Astrocyte (in vitro differentiated cells and primary cell): Measurements from ENCODE around the gene ABLIM2. TPM values are rescaled to one million over a fixed set of nuclear protein-coding genes. Genes with fewer than 3 reads are reported as not detected.

Source experiments
- DNase-seq: peaks from one replicate; pipeline ENCODE4 v3.0.0-alpha.2; 2010; ENCODE audit warnings: low read depth
- FAIRE-seq: peaks from 2 replicates; lab custom pipeline; 2011; peaks lifted over from hg19 to GRCh38; lab: Jason Lieb, UNC
- H2AFZ ChIP-seq: 2 replicates; pipeline ENCODE4 v1.6.0; 2012; ENCODE audit warnings: low read depth, low read length, inconsistent platforms
- H3K27ac ChIP-seq: 2 replicates; pipeline ENCODE4 v1.5.1; 2011; ENCODE audit warnings: low read depth, low read length, inconsistent platforms
- H3K27me3 ChIP-seq: 2 replicates; pipeline ENCODE4 v1.6.0; 2011; ENCODE audit warnings: low read length, inconsistent platforms; ENCODE audit not compliant: insufficient read depth
- H3K36me3 ChIP-seq: 2 replicates; pipeline ENCODE4 v1.5.1; 2011; ENCODE audit warnings: low read length, inconsistent platforms; ENCODE audit not compliant: insufficient read depth
- H3K4me1 ChIP-seq: 2 replicates; pipeline ENCODE4 v1.5.1; 2011; ENCODE audit warnings: low read length, inconsistent platforms; ENCODE audit not compliant: insufficient read depth
- H3K4me2 ChIP-seq: 2 replicates; pipeline ENCODE4 v1.6.0; 2012; ENCODE audit warnings: low read length, inconsistent platforms
- H3K4me3 ChIP-seq: 2 replicates; pipeline ENCODE4 v1.5.1; 2011; ENCODE audit warnings: low read depth, mild to moderate bottlenecking, low read length, inconsistent platforms; ENCODE audit not compliant: insufficient read depth
- H3K79me2 ChIP-seq: 2 replicates; pipeline ENCODE4 v1.6.0; 2012; ENCODE audit warnings: mild to moderate bottlenecking, low read length, inconsistent platforms; ENCODE audit not compliant: insufficient read depth
- H3K9ac ChIP-seq: 2 replicates; pipeline ENCODE4 v1.6.0; 2012; ENCODE audit warnings: mild to moderate bottlenecking, low read length, inconsistent platforms
- H3K9me3 ChIP-seq: 2 replicates; pipeline ENCODE4 v1.5.1; 2012; ENCODE audit warnings: low read depth, mild to moderate bottlenecking, low read length, inconsistent platforms; ENCODE audit not compliant: insufficient read depth
- H4K20me1 ChIP-seq: 2 replicates; pipeline ENCODE4 v1.6.0; 2012; ENCODE audit warnings: low read length, inconsistent platforms; ENCODE audit not compliant: insufficient read depth
- H3K27ac Mint-ChIP-seq: one replicate; pipeline ENCODE4 v1.8.0; 2021; ENCODE audit warnings: mild to moderate bottlenecking, mixed read lengths; ENCODE audit not compliant: unreplicated experiment
- H3K27me3 Mint-ChIP-seq: one replicate; pipeline ENCODE4 v1.8.0; 2021; ENCODE audit warnings: low read depth, mixed read lengths; ENCODE audit not compliant: unreplicated experiment
- H3K36me3 Mint-ChIP-seq: one replicate; pipeline ENCODE4 v1.8.0; 2021; ENCODE audit warnings: low read depth, mixed read lengths; ENCODE audit not compliant: unreplicated experiment
- H3K4me1 Mint-ChIP-seq: one replicate; pipeline ENCODE4 v1.8.0; 2021; ENCODE audit warnings: low read depth, mixed read lengths; ENCODE audit not compliant: unreplicated experiment
- H3K4me3 Mint-ChIP-seq: one replicate; pipeline ENCODE4 v1.8.0; 2021; ENCODE audit warnings: mild to moderate bottlenecking, moderate library complexity, mixed read lengths; ENCODE audit not compliant: unreplicated experiment
- H3K9me3 Mint-ChIP-seq: one replicate; pipeline ENCODE4 v1.8.0; 2021; ENCODE audit warnings: mild to moderate bottlenecking, mixed read lengths; ENCODE audit not compliant: unreplicated experiment
- EZH2 ChIP-seq: IDR thresholded peaks from 2 replicates; pipeline ENCODE4 v1.6.1; 2012; ENCODE audit warnings: mild to moderate bottlenecking, low read length, inconsistent platforms; ENCODE audit not compliant: insufficient read depth
- total RNA-seq: library from RNA; stranded (reverse); gene quantifications from 2 replicates; pipeline ENCODE4 v1.2.1, GENCODE V29; 2021
- TF ChIP-seq, protein P1 (sequence below): IDR thresholded peaks from 2 replicates; pipeline ENCODE4 v1.5.1; 2011; ENCODE audit warnings: low read depth, mild to moderate bottlenecking, inconsistent platforms, low read length, moderate library complexity; ENCODE audit not compliant: insufficient read depth

ABLIM2 gene
- total RNA-seq, 1 donor from 2014 or later, result 0.50 TPM

DNA sequence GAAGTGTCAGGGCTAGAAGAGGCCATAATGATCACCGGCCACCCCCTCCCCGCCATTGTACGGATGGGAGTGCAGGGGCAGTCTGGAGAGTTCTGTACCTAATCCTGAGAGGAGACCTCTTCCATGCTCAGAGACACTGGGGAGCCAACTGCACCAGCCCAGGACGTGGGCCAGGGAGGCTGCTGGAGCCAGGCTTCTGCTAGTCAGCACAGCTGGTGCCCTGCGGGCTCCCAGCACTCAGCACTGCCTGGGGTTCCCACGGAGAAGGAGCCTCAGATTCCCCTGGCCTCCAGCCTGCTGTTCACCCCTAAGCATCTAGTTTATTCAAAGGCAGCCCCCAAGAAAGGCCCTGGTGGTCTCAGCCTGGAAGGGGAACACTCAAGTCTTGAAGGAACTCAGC, 28.8 kb downstream of the ABLIM2 start:
- H3K27ac ChIP-seq, result no peak overlapping the region

DNA sequence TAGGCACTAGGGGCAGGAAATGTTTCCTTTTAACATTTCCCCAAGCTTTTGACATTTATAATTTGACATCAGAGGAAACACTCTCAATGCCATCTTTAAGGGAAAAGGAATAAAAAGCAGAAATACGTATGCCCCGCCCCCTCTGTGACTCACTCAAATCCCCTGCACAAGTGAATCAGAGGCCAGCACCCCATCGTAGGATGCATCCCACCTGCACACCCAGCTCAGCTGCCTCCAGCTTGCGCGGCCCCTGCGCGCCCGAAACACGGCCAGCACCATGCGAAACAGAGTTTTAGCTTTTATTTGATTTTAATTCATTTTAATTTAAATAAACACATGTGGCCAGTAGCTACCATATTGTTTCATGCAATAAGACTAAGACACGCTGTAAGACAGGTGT, 29.5 kb downstream of the ABLIM2 start:
- no peak for TF ChIP-seq EZH2
- TF ChIP-seq, protein P1, sequence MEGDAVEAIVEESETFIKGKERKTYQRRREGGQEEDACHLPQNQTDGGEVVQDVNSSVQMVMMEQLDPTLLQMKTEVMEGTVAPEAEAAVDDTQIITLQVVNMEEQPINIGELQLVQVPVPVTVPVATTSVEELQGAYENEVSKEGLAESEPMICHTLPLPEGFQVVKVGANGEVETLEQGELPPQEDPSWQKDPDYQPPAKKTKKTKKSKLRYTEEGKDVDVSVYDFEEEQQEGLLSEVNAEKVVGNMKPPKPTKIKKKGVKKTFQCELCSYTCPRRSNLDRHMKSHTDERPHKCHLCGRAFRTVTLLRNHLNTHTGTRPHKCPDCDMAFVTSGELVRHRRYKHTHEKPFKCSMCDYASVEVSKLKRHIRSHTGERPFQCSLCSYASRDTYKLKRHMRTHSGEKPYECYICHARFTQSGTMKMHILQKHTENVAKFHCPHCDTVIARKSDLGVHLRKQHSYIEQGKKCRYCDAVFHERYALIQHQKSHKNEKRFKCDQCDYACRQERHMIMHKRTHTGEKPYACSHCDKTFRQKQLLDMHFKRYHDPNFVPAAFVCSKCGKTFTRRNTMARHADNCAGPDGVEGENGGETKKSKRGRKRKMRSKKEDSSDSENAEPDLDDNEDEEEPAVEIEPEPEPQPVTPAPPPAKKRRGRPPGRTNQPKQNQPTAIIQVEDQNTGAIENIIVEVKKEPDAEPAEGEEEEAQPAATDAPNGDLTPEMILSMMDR, result no peak
- H3K4me1 ChIP-seq, result no peaks in the 10 kb centered on the region
- no peaks in the 10 kb centered on the region for H3K9me3 Mint-ChIP-seq
- H3K4me2 ChIP-seq, result no peak overlapping the region
- H3K27me3 ChIP-seq, result peaks cover 14% of the 10 kb centered on the region
- H3K79me2 ChIP-seq, result no peaks in the 10 kb centered on the region
- FAIRE-seq, result no peak
- H3K4me3 Mint-ChIP-seq, result no peak overlapping the region
- H3K27ac ChIP-seq, result no peak overlapping the region
- H3K4me1 Mint-ChIP-seq, result peaks cover 2% of the 10 kb centered on the region
- H3K9ac ChIP-seq, result no peak overlapping the region
- H3K27ac Mint-ChIP-seq, result no peak overlapping the region
- DNase-seq, result no peak
- peaks cover 2% of the 10 kb centered on the region for H3K36me3 Mint-ChIP-seq
- no peaks in the 10 kb centered on the region for H4K20me1 ChIP-seq
- no peak overlapping the region for H3K4me3 ChIP-seq
- no peaks in the 10 kb centered on the region for H3K9me3 ChIP-seq
- H3K36me3 ChIP-seq, result no peaks in the 10 kb centered on the region
- peaks cover 44% of the 10 kb centered on the region for H3K27me3 Mint-ChIP-seq
- no peak overlapping the region for H2AFZ ChIP-seq

More for the DNA sequence above, 28.8 kb downstream of the ABLIM2 start:
- Histone ChIP-seq H3K4me1 (no peaks in the 10 kb centered on the region), H3K9me3 (no peaks in the 10 kb centered on the region), H2AFZ (no peak overlapping the region), H3K27me3 (peaks cover 8% of the 10 kb centered on the region), H3K4me3 (no peak overlapping the region), H3K36me3 (no peaks in the 10 kb centered on the region), H3K4me2 (no peak overlapping the region), H3K79me2 (no peaks in the 10 kb centered on the region), H4K20me1 (no peaks in the 10 kb centered on the region), H3K9ac (no peak overlapping the region)
- Mint-ChIP-seq H3K27ac (no peak overlapping the region), H3K4me1 (peaks cover 4% of the 10 kb centered on the region), H3K27me3 (peaks cover 44% of the 10 kb centered on the region), H3K4me3 (no peak overlapping the region), H3K9me3 (no peaks in the 10 kb centered on the region), H3K36me3 (peaks cover 3% of the 10 kb centered on the region)
- no peak for TF ChIP-seq EZH2
- TF ChIP-seq, protein P1, result no peak
- FAIRE-seq (no peak), DNase-seq (no peak)

DNA sequence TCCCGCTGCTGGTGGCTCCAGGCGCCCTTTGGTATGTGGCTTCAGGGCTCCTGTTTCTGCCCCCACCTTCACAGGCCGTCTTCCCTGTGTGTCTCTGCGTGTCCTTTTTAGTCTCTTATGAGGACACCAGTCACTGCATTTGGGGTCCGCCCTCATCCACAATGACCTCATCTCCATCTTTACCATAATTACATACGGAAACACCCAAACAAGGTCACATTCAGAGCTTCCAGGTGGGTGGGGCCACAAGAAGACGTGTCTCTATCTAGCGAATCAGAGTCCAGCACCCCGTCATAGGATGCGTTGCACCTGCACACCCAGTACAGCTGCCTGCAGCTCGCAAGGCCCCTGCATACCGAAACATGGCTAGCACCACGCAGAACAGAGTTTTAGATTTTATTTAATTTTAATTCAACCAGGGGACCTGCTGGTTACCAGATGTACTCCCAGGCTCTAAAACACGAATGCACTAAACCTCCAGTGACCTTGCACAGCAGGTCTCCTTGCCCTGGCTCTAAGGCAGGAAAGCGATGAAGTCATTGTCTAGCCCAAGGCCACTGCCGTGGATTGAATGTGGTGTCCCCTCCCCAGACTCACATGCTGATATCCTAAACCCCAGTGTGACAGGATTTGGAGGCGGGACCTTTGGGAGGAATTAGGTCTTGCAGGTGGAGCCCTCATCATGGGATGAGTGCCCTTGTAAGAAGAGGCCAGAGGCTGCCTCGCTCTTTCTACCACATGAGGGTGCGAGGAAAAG, 30.3 kb downstream of the ABLIM2 start:
- no peak overlapping the region for H2AFZ ChIP-seq
- TF ChIP-seq, protein P1, result no peak
- no peak for TF ChIP-seq EZH2
- no peak overlapping the region for H3K27ac ChIP-seq
- no peaks in the 10 kb centered on the region for H3K4me1 ChIP-seq
- H3K9me3 Mint-ChIP-seq, result no peaks in the 10 kb centered on the region
- H3K9me3 ChIP-seq, result no peaks in the 10 kb centered on the region
- H3K36me3 ChIP-seq, result no peaks in the 10 kb centered on the region
- DNase-seq, result no peak
- no peaks in the 10 kb centered on the region for H3K79me2 ChIP-seq
- H3K4me3 ChIP-seq, result no peak overlapping the region
- H3K36me3 Mint-ChIP-seq, result peaks cover 2% of the 10 kb centered on the region
- peaks cover 4% of the 10 kb centered on the region for H3K4me1 Mint-ChIP-seq
- no peak overlapping the region for H3K9ac ChIP-seq
- H3K27ac Mint-ChIP-seq, result no peak overlapping the region
- FAIRE-seq, result no peak
- no peak overlapping the region for H3K4me2 ChIP-seq
- H4K20me1 ChIP-seq, result no peaks in the 10 kb centered on the region
- peaks cover 19% of the 10 kb centered on the region for H3K27me3 ChIP-seq
- H3K27me3 Mint-ChIP-seq, result peaks cover 43% of the 10 kb centered on the region
- no peak overlapping the region for H3K4me3 Mint-ChIP-seq
